H1 (cell line): ENCODE results near the gene SPPL3. TPM values are rescaled to one million over a fixed set of nuclear protein-coding genes. Genes with fewer than 3 reads are reported as not detected.

ENCODE experiments used
- CTCF ChIA-PET: fragments of 300-600 bp; sonication (Branson Sonifier 250); formaldehyde crosslinking; loops from one replicate; lab custom pipeline; 2021; ENCODE audit not compliant: partially characterized antibody; lab: Charles Lee
- POLR2A ChIA-PET: fragments of 300-600 bp; sonication (Branson Sonifier 250); formaldehyde crosslinking; loops from one replicate; lab custom pipeline; 2021; ENCODE audit warnings: inconsistent platforms; ENCODE audit not compliant: partially characterized antibody; lab: Charles Lee
- DNase-seq, 2 experiments: peaks; one replicate each; pipeline versions ENCODE4 v3.0.0 to v3.0.0-alpha.2; 2010 to 2022; ENCODE audit warnings: low spot score in 2 of 2, low read depth in 1 of 2, mixed read lengths in 1 of 2
- FAIRE-seq: peaks from 2 replicates; lab custom pipeline; 2011; peaks lifted over from hg19 to GRCh38; lab: Jason Lieb, UNC
- H2AFZ ChIP-seq: 2 replicates; pipeline ENCODE4 v1.8.1; 2012; ENCODE audit warnings: low read length, inconsistent platforms
- H2AK5ac ChIP-seq: 2 replicates; pipeline ENCODE4 v1.6.1; 2013; ENCODE audit warnings: low read depth, low read length
- H2BK120ac ChIP-seq: replicated peaks from 2 replicates; pipeline ENCODE3; 2013; ENCODE audit warnings: low read depth, low read length, inconsistent platforms
- H2BK12ac ChIP-seq: 2 replicates; pipeline ENCODE4 v1.6.1; 2013; ENCODE audit warnings: low read depth, low read length
- H2BK15ac ChIP-seq: 2 replicates; pipeline ENCODE4 v1.6.1; 2013; ENCODE audit warnings: low read length
- H2BK20ac ChIP-seq: 2 replicates; pipeline ENCODE4 v1.6.1; 2013; ENCODE audit warnings: low read length
- H2BK5ac ChIP-seq: 2 replicates; pipeline ENCODE4 v1.6.1; 2013; ENCODE audit warnings: low read depth, low read length
- H3K14ac ChIP-seq: 2 replicates; pipeline ENCODE4 v1.6.1; 2013; ENCODE audit warnings: inconsistent platforms; ENCODE audit not compliant: insufficient read length
- H3K18ac ChIP-seq: 2 replicates; pipeline ENCODE4 v1.6.1; 2013; ENCODE audit warnings: low read length; ENCODE audit errors: extremely low read depth
- H3K23ac ChIP-seq: 2 replicates; pipeline ENCODE4 v1.6.1; 2013; ENCODE audit warnings: inconsistent platforms; ENCODE audit not compliant: insufficient read length
- H3K23me2 ChIP-seq: 2 replicates; pipeline ENCODE4 v1.6.1; 2013; ENCODE audit warnings: low read depth, low read length
- H3K27ac ChIP-seq: 2 replicates; pipeline ENCODE4 v1.6.1; 2011; ENCODE audit warnings: low read depth, low read length, inconsistent platforms
- H3K27me3 ChIP-seq, 4 experiments: replicated peaks in 1 of 4; 1 replicate in 1 of 4; 2 replicates in 3 of 4; pipeline versions ENCODE4 v1.6.1 to v1.8.1; 2011 to 2013; ENCODE audit warnings: low read length in 3 of 4, mild to moderate bottlenecking in 3 of 4, inconsistent platforms in 2 of 4, mixed read lengths in 2 of 4, moderate library complexity in 1 of 4; ENCODE audit not compliant: control insufficient read depth in 3 of 4, insufficient read depth in 3 of 4; ENCODE audit errors: extremely low read depth in 1 of 4
- H3K36me3 ChIP-seq, 4 experiments: 2 replicates each; pipeline versions ENCODE4 v1.6.1 to v1.8.1; 2011 to 2013; ENCODE audit warnings: mild to moderate bottlenecking in 4 of 4, low read length in 3 of 4, moderate library complexity in 2 of 4, control low read depth in 1 of 4, inconsistent platforms in 1 of 4; ENCODE audit not compliant: insufficient read depth in 4 of 4, control insufficient read depth in 2 of 4
- H3K4ac ChIP-seq: replicated peaks from 2 replicates; pipeline ENCODE3; 2013; ENCODE audit warnings: low read length, low read depth, mixed read lengths, inconsistent platforms; ENCODE audit not compliant: insufficient read length
- H3K4me1 ChIP-seq, 4 experiments: replicated peaks in 1 of 4; 1 replicate in 1 of 4; 2 replicates in 3 of 4; pipeline versions ENCODE4 v1.6.1 to v1.8.1; 2011 to 2013; ENCODE audit warnings: low read length in 3 of 4, inconsistent platforms in 2 of 4, mixed read lengths in 1 of 4; ENCODE audit not compliant: insufficient read depth in 4 of 4, control insufficient read depth in 3 of 4
- H3K4me2 ChIP-seq, 2 experiments: 2 replicates each; pipeline versions ENCODE4 v1.6.1 to v1.8.1; 2011 to 2013; ENCODE audit warnings: low read depth in 2 of 2, low read length in 2 of 2, control low read depth in 1 of 2, inconsistent platforms in 1 of 2, mild to moderate bottlenecking in 1 of 2; ENCODE audit not compliant: insufficient read depth in 1 of 2
- H3K4me3 ChIP-seq, 4 experiments: fragments of 200-600, 300-600 bp in 1 of 4; sonication (generic), shearing (Covaris generic), sonication (Bioruptor Twin) in 1 of 4; 2 replicates each; pipeline versions ENCODE4 v1.5.1 to v1.8.1; 2011 to 2016; ENCODE audit warnings: low read length in 4 of 4, low read depth in 3 of 4, control low read depth in 2 of 4, inconsistent platforms in 2 of 4, mild to moderate bottlenecking in 2 of 4, mixed read lengths in 1 of 4, moderate library complexity in 1 of 4; ENCODE audit not compliant: insufficient read depth in 2 of 4; ENCODE audit errors: extremely low read depth in 1 of 4
- H3K56ac ChIP-seq: replicated peaks from 2 replicates; pipeline ENCODE3; 2013; ENCODE audit warnings: low read depth, mild to moderate bottlenecking, mixed read lengths, low read length, inconsistent platforms; ENCODE audit not compliant: insufficient read length
- H3K79me1 ChIP-seq: 2 replicates; pipeline ENCODE4 v1.6.1; 2013; ENCODE audit warnings: low read depth, low read length, control low read depth
- H3K79me2 ChIP-seq, 2 experiments: 2 replicates each; pipeline versions ENCODE4 v1.6.1 to v1.8.1; 2012 to 2013; ENCODE audit warnings: low read length in 2 of 2, mild to moderate bottlenecking in 2 of 2, inconsistent platforms in 1 of 2; ENCODE audit not compliant: insufficient read depth in 2 of 2, control insufficient read depth in 1 of 2
- H3K9ac ChIP-seq, 4 experiments: replicated peaks in 1 of 4; 1 replicate in 1 of 4; 2 replicates in 3 of 4; pipeline versions ENCODE4 v1.6.1 to v1.8.1; 2011 to 2013; ENCODE audit warnings: low read depth in 3 of 4, low read length in 3 of 4, control low read depth in 2 of 4, mild to moderate bottlenecking in 2 of 4, moderate library complexity in 2 of 4, inconsistent platforms in 1 of 4; ENCODE audit errors: extremely low read depth in 1 of 4
- H3K9me3 ChIP-seq, 2 experiments: 2 replicates each; pipeline versions ENCODE4 v1.6.1 to v1.8.1; 2012 to 2013; ENCODE audit warnings: mild to moderate bottlenecking in 2 of 2, moderate library complexity in 2 of 2, control low read depth in 1 of 2, inconsistent platforms in 1 of 2, low read depth in 1 of 2, low read length in 1 of 2, mixed read lengths in 1 of 2; ENCODE audit not compliant: insufficient read depth in 2 of 2
- H4K20me1 ChIP-seq, 2 experiments: replicated peaks in 1 of 2; 2 replicates each; pipeline versions ENCODE3 to v1.8.1; 2011 to 2013; ENCODE audit warnings: inconsistent platforms in 2 of 2, low read length in 2 of 2, mild to moderate bottlenecking in 1 of 2; ENCODE audit not compliant: insufficient read depth in 2 of 2, control insufficient read depth in 1 of 2
- H4K5ac ChIP-seq: 2 replicates; pipeline ENCODE4 v1.6.1; 2013; ENCODE audit warnings: low read length, low read depth, mixed read lengths, inconsistent platforms; ENCODE audit not compliant: insufficient read length
- H4K8ac ChIP-seq: 2 replicates; pipeline ENCODE4 v1.8.0; 2013; ENCODE audit warnings: mild to moderate bottlenecking, moderate library complexity, low read length, inconsistent platforms; ENCODE audit not compliant: insufficient read depth; ENCODE audit errors: extremely low read depth
- H4K91ac ChIP-seq: replicated peaks from 2 replicates; pipeline ENCODE3; 2013; ENCODE audit warnings: low read length, mixed read lengths, inconsistent platforms; ENCODE audit not compliant: insufficient read length
- BCL11A ChIP-seq, 2 experiments: IDR thresholded peaks; one replicate each; pipeline ENCODE4 v1.6.1; 2011; ENCODE audit warnings: low read depth in 2 of 2, low read length in 2 of 2, mild to moderate bottlenecking in 2 of 2
- BRCA1 ChIP-seq: IDR thresholded peaks from 2 replicates; pipeline ENCODE4 v1.6.1; 2012; ENCODE audit warnings: low read depth, low read length, improper control_type of control experiment
- CREB1 ChIP-seq: IDR thresholded peaks from 2 replicates; pipeline ENCODE4 v1.6.1; 2012; ENCODE audit warnings: inconsistent platforms
- GABPA ChIP-seq: IDR thresholded peaks from 2 replicates; pipeline ENCODE4 v1.6.1; 2011; ENCODE audit warnings: mild to moderate bottlenecking, low read length, moderate library complexity, borderline replicate concordance; ENCODE audit not compliant: insufficient read depth
- HDAC2 ChIP-seq, 2 experiments: fragments of 300-600 bp in 1 of 2; sonication (generic) in 1 of 2; IDR thresholded peaks; 2 replicates each; pipeline ENCODE4 v1.6.1; 2011 to 2012; ENCODE audit warnings: low read depth in 2 of 2, low read length in 2 of 2, mild to moderate bottlenecking in 2 of 2, moderate library complexity in 2 of 2, borderline replicate concordance in 1 of 2, inconsistent platforms in 1 of 2
- HDAC6 ChIP-seq: IDR thresholded peaks from one replicate; pipeline ENCODE4 v1.7.1; 2012; ENCODE audit warnings: low read depth, mild to moderate bottlenecking, inconsistent platforms, low read length, moderate library complexity
- KDM1A ChIP-seq: fragments of 200-600, 300-600 bp; sonication (generic); IDR thresholded peaks from 2 replicates; pipeline ENCODE4 v1.7.1; 2016; ENCODE audit warnings: mild to moderate bottlenecking, low read length, borderline replicate concordance
- KDM5A ChIP-seq: fragments of 200-600 bp; IDR thresholded peaks from 2 replicates; pipeline ENCODE4 v1.7.1; 2012; ENCODE audit warnings: mild to moderate bottlenecking, low read length, inconsistent platforms, mixed read lengths
- POLR2AphosphoS5 ChIP-seq: IDR thresholded peaks from 2 replicates; pipeline ENCODE4 v1.6.1; 2011; ENCODE audit warnings: low read depth, low read length
- POU5F1 ChIP-seq: IDR thresholded peaks from 2 replicates; pipeline ENCODE4 v1.6.1; 2011; ENCODE audit warnings: low read depth, mild to moderate bottlenecking, low read length, moderate library complexity
- RXRA ChIP-seq: IDR thresholded peaks from 2 replicates; pipeline ENCODE4 v1.6.1; 2011; ENCODE audit warnings: low read depth, mild to moderate bottlenecking, low read length, moderate library complexity; ENCODE audit not compliant: insufficient read depth
- SAP30 ChIP-seq: fragments of 300-600 bp; sonication (generic); IDR thresholded peaks from 2 replicates; pipeline ENCODE4 v1.7.1; 2012; ENCODE audit warnings: low read length, moderate library complexity, mild to moderate bottlenecking, inconsistent platforms; ENCODE audit not compliant: insufficient read depth, insufficient replicate concordance
- SP4 ChIP-seq: IDR thresholded peaks from 2 replicates; pipeline ENCODE4 v1.6.1; 2012; ENCODE audit warnings: low read length, inconsistent platforms
- SRF ChIP-seq: IDR thresholded peaks from 2 replicates; pipeline ENCODE4 v1.6.1; 2011; ENCODE audit warnings: mild to moderate bottlenecking, low read depth, low read length, moderate library complexity
- YY1 ChIP-seq: IDR thresholded peaks from 2 replicates; pipeline ENCODE4 v1.6.1; 2011; ENCODE audit warnings: low read depth, mild to moderate bottlenecking, low read length
- WGBS, 2 experiments: shearing (Covaris generic) in 1 of 2; methylation state at CpG; one replicate each; pipeline versions ENCODE4 v1.1.6 to v1.1.7; 2013 to 2015; ENCODE audit warnings: low lambda C conversion rate in 2 of 2, mixed read lengths in 2 of 2, inconsistent platforms in 1 of 2, low coverage in 1 of 2, missing lambda C conversion rate in 1 of 2; ENCODE audit not compliant: insufficient replicate concordance in 2 of 2, insufficient coverage in 1 of 2, insufficient read length in 1 of 2; ENCODE audit errors: extremely low coverage in 1 of 2, missing lambda C conversion rate in 1 of 2; 5-methylcytosine and 5-hydroxymethylcytosine counted together
- polyA plus RNA-seq, 7 experiments: library from polyadenylated mRNA; depleted of rRNA in 3 of 7; stranded (reverse) in 5 of 7; unstranded in 2 of 7; fragments of >200 nt in 5 of 7; fragments of 200-250 nt in 2 of 7; gene quantifications; 1 replicate in 5 of 7; 2 replicates in 1 of 7; 4 replicates in 1 of 7; pipeline versions ENCODE4 v1.2.1 to v1.2.3, GENCODE V29; 2011 to 2013; ENCODE audit warnings: missing spikeins in 2 of 7, mixed read lengths in 2 of 7
- total RNA-seq: library from RNA; stranded (reverse); fragmentation: NEBNext Ultra II Directional; extraction: Animal tissue kit (Norgen Biotek cat#: 25700); gene quantifications from 2 replicates; pipeline ENCODE4 v1.2.1, GENCODE V29; 2021

SPPL3 gene
- total and polyA plus RNA-seq, 2 of the 8 experiments (the other 6 are each of a cell fraction or from before 2014, with no cell fraction given), result 27.3 to 48.4 TPM

DNA sequence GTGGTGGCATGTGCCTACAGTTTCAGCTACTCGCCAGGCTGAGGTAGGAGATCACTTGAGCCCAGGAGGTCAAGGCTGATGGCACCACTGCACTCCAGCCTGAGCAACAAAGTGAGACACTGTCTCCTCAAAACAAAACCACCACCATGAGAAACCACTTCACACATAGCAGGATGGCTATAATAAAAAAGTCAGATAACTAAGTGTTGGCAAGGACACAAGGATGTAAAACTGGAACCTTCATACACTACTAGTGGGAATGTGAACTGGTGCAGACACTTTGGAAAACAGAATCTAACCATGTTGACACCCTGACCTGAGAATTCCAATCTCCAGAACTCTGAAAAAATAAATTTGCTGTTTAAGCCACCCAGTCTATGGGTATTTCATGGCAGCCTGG lies 110.8 kb downstream of the SPPL3 start:
- DNase-seq, result no peak
- Histone ChIP-seq H3K36me3 (no peaks in the 10 kb centered on the region; a peak in 2 of 8 replicates), H3K79me1 (no peaks in the 10 kb centered on the region), H4K8ac (no peak overlapping the region; the same call in 1 of the 2 replicates), H3K4ac (no peak overlapping the region), H3K4me1 (no peaks in the 10 kb centered on the region), H2BK20ac (no peak overlapping the region), H3K9ac (no peak overlapping the region), H2AK5ac (no peak overlapping the region), H3K23me2 (no peaks in the 10 kb centered on the region), H3K9me3 (no peaks in the 10 kb centered on the region; a peak in 2 of 4 replicates), H4K20me1 (no peaks in the 10 kb centered on the region), H3K56ac (no peak overlapping the region), H3K27me3 (no peaks in the 10 kb centered on the region), H3K27ac (no peak overlapping the region), H3K4me3 (no peak overlapping the region)
- no peak for FAIRE-seq
- TF ChIP-seq SP4 (no peak), POU5F1 (no peak), SRF (no peak), BCL11A (IDR thresholded peaks at IDR 0.05; ENCODE audit: low read depth in 2 of 2, low read length in 2 of 2) (no peak), YY1 (no peak), KDM5A (no peak), RXRA (no peak), CREB1 (no peak), HDAC6 (no peak), POLR2AphosphoS5 (no peak), KDM1A (no peak), BRCA1 (no peak), HDAC2 (IDR thresholded peaks at IDR 0.05; ENCODE audit: borderline replicate concordance in 1 of 2, low read depth in 2 of 2, low read length in 2 of 2) (no peak), SAP30 (no peak), GABPA (no peak)
- TF ChIP-seq, all 59 proteins: peak for 0
- 80% methylated on average over 1 of the region's 1 CpG; no CpG with 5 or more reads in 1 of the 2 experiments for WGBS, 2 experiments
- Histone ChIP-seq H2AFZ (no peak overlapping the region), H2BK12ac (no peak overlapping the region), H3K23ac (no peak overlapping the region), H3K79me2 (0 out of 4 replicates have a peak, but pooled peaks cover 0 to 1% of the 10 kb centered on the region in 2 experiments), H3K14ac (no peak overlapping the region), H4K91ac (no peak overlapping the region), H2BK5ac (no peak overlapping the region), H3K18ac (no peak overlapping the region), H2BK15ac (no peak overlapping the region), H3K4me2 (no peak overlapping the region), H2BK120ac (no peak overlapping the region), H4K5ac (no peak overlapping the region)
- CTCF ChIA-PET, result no interaction called here
- POLR2A ChIA-PET, result no interaction called here
